Measurements from ENCODE around the gene CCNO. TPM values are rescaled to one million over a fixed set of nuclear protein-coding genes. Genes with fewer than 3 reads are reported as not detected.

Gene CCNO, protein sequence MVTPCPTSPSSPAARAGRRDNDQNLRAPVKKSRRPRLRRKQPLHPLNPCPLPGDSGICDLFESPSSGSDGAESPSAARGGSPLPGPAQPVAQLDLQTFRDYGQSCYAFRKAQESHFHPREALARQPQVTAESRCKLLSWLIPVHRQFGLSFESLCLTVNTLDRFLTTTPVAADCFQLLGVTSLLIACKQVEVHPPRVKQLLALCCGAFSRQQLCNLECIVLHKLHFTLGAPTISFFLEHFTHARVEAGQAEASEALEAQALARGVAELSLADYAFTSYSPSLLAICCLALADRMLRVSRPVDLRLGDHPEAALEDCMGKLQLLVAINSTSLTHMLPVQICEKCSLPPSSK
- 0.14 TPM in 1 of 2 replicates, not detected in the other for total RNA-seq

GRCh38 chr5:55232985-55233928 is at the start of gene CCNO:
Gene CCNO, minus strand, starts transcription at chr5:55233608. Its CDS starts 85 bp downstream, at chr5:55233523.

GRCh38 chr5:55226934-55227663 is 6.3 kb downstream of the CCNO start, which contains the start of gene MCIDAS:
Gene MCIDAS, minus strand, starts transcription at chr5:55227315. Its CDS starts 177 bp downstream, at chr5:55227138.

Other genes with a start within 250 kb of the CCNO start
- gene ESM1, start 248.0 kb downstream of the CCNO start, total RNA-seq = 0.22 and 11.6 TPM in 2 replicates
- not detected in 2 replicates for gene GZMK, start 209.4 kb downstream of the CCNO start, total RNA-seq
- not detected in 2 replicates for gene GZMA, start 131.0 kb downstream of the CCNO start, total RNA-seq
- 102 and 145 TPM in 2 replicates for gene GPX8, start 73.4 kb downstream of the CCNO start, total RNA-seq
- gene CDC20B, start 60.4 kb downstream of the CCNO start, total RNA-seq = not detected in 2 replicates
- not detected in 2 replicates for gene MCIDAS, start 6.3 kb downstream of the CCNO start, total RNA-seq
- gene DHX29, start 74.1 kb upstream of the CCNO start, total RNA-seq = 23.4 and 51.8 TPM in 2 replicates
- 96.9 and 99.9 TPM in 2 replicates for gene MTREX, start 74.4 kb upstream of the CCNO start, total RNA-seq